HEK293T (cell line): ENCODE measurements around the gene ZFPM1.

ENCODE experiments used
- CTCF ChIA-PET: fragments of 350-600 bp; formaldehyde crosslinking; extraction: SDS; loops from one replicate; lab custom pipeline; 2021; ENCODE audit warnings: antibody characterized with exemption, inconsistent platforms; lab: Yijun Ruan, JAX
- POLR2A ChIA-PET: fragments of 350-600 bp; formaldehyde crosslinking; extraction: SDS; loops from one replicate; lab custom pipeline; 2020; ENCODE audit warnings: antibody characterized with exemption, inconsistent platforms; lab: Yijun Ruan, JAX
- DNase-seq: peaks from one replicate; pipeline ENCODE4 v3.0.0; 2012; ENCODE audit warnings: mixed read lengths; ENCODE audit errors: extremely low spot score
- ARNT ChIP-seq: fragments of 450-650 bp; IDR thresholded peaks from 2 replicates; pipeline ENCODE4 v1.6.1; 2017; ENCODE audit warnings: mild to moderate bottlenecking
- BHLHE40 ChIP-seq: fragments of 450-650 bp; IDR thresholded peaks from 2 replicates; pipeline ENCODE4 v1.6.1; 2016; ENCODE audit warnings: mild to moderate bottlenecking, moderate library complexity, borderline replicate concordance
- CTBP1 ChIP-seq: fragments of 450-650 bp; IDR thresholded peaks from 2 replicates; pipeline ENCODE4 v1.6.1; 2016; ENCODE audit warnings: borderline replicate concordance
- ELF4 ChIP-seq: fragments of 450-650 bp; IDR thresholded peaks from 2 replicates; pipeline ENCODE4 v1.6.1; 2017; ENCODE audit warnings: antibody characterized with exemption
- FOXA1 ChIP-seq: fragments of 450-650 bp; IDR thresholded peaks from 2 replicates; pipeline ENCODE4 v1.6.1; 2016; ENCODE audit warnings: mild to moderate bottlenecking
- FOXK2 ChIP-seq: fragments of 450-650 bp; IDR thresholded peaks from 2 replicates; pipeline ENCODE4 v1.6.1; 2016; ENCODE audit warnings: mild to moderate bottlenecking
- FOXM1 ChIP-seq: fragments of 450-650 bp; IDR thresholded peaks from 2 replicates; pipeline ENCODE4 v1.6.1; 2017; ENCODE audit warnings: mild to moderate bottlenecking, borderline replicate concordance
- HDGF ChIP-seq: fragments of 450-650 bp; IDR thresholded peaks from 2 replicates; pipeline ENCODE4 v1.6.1; 2017; ENCODE audit warnings: antibody characterized with exemption, borderline replicate concordance
- L3MBTL2 ChIP-seq: fragments of 450-650 bp; conservative IDR thresholded peaks from 2 replicates; pipeline ENCODE4 v1.6.1; 2016; ENCODE audit warnings: mild to moderate bottlenecking
- LEF1 ChIP-seq: fragments of 450-650 bp; IDR thresholded peaks from 2 replicates; pipeline ENCODE4 v1.6.1; 2017; ENCODE audit warnings: mild to moderate bottlenecking, borderline replicate concordance
- NFRKB ChIP-seq: fragments of 450-650 bp; IDR thresholded peaks from 2 replicates; pipeline ENCODE4 v1.6.1; 2016; ENCODE audit warnings: mild to moderate bottlenecking, moderate library complexity
- SP1 ChIP-seq: fragments of 450-650 bp; IDR thresholded peaks from 2 replicates; pipeline ENCODE4 v1.6.1; 2017
- SUZ12 ChIP-seq: fragments of 450-650 bp; IDR thresholded peaks from 2 replicates; pipeline ENCODE4 v1.6.1; 2016; ENCODE audit warnings: mild to moderate bottlenecking
- TARDBP ChIP-seq: fragments of 450-650 bp; IDR thresholded peaks from 2 replicates; pipeline ENCODE4 v1.6.1; 2016
- ZNF384 ChIP-seq: fragments of 450-650 bp; IDR thresholded peaks from 2 replicates; pipeline ENCODE4 v1.6.1; 2016
- TF ChIP-seq, protein P1 (sequence below): fragments of 450-650 bp; IDR thresholded peaks from 2 replicates; pipeline ENCODE4 v1.6.1; 2016

ZFPM1 gene

DNA sequence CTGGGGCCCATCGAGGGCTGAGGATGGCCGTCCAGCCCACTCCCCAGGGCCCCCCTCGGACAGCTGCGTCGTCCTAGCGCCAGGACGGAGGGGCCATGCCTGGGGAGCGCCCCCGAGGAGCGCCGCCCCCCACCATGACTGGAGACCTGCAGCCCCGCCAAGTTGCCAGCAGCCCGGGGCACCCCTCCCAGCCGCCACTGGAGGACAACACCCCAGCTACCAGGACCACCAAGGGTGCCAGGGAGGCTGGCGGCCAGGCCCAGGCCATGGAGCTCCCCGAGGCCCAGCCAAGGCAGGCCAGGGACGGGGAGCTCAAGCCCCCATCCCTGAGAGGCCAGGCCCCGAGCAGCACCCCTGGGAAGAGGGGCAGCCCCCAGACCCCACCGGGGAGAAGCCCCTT is 25.7 kb upstream of the ZFPM1 start:
- TF ChIP-seq SP1: no peak
- no peak for TF ChIP-seq CTBP1
- no peak for TF ChIP-seq FOXA1
- no peak for TF ChIP-seq HDGF
- no peak for TF ChIP-seq ELF4
- no peak for TF ChIP-seq SUZ12
- TF ChIP-seq, protein P1, sequence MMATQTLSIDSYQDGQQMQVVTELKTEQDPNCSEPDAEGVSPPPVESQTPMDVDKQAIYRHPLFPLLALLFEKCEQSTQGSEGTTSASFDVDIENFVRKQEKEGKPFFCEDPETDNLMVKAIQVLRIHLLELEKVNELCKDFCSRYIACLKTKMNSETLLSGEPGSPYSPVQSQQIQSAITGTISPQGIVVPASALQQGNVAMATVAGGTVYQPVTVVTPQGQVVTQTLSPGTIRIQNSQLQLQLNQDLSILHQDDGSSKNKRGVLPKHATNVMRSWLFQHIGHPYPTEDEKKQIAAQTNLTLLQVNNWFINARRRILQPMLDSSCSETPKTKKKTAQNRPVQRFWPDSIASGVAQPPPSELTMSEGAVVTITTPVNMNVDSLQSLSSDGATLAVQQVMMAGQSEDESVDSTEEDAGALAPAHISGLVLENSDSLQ: no peak
- no peak for TF ChIP-seq BHLHE40
- no peak for TF ChIP-seq FOXM1
- no peak for TF ChIP-seq L3MBTL2
- TF ChIP-seq TARDBP: no peak
- TF ChIP-seq ARNT: no peak
- no peak for TF ChIP-seq NFRKB
- no peak for TF ChIP-seq LEF1
- no peak for TF ChIP-seq ZNF384
- TF ChIP-seq FOXK2: no peak
- POLR2A ChIA-PET: no interaction called here
- CTCF ChIA-PET: no interaction called here
- DNase-seq: no peak

DNA sequence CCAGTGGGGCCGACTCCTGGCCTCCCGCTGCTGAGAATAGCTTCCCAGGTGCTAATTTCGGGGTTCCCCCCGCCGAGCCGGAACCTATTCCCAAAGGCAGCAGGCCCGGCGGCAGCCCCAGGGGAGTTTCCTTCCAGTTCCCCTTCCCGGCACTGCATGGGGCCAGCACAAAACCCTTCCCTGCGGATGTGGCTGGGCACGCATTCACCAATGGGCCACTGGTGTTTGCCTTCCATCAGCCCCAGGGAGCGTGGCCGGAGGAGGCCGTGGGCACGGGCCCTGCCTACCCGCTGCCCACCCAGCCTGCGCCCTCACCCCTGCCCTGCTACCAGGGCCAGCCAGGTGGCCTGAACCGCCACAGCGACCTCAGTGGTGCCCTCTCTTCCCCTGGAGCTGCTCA is 24.9 kb upstream of the ZFPM1 start:
- no peak for DNase-seq
- TF ChIP-seq FOXM1 (no peak), L3MBTL2 (no peak), BHLHE40 (no peak), ARNT (no peak), LEF1 (no peak), ZNF384 (no peak), HDGF (no peak), NFRKB (no peak), FOXK2 (no peak), TARDBP (no peak), FOXA1 (no peak), CTBP1 (no peak), ELF4 (no peak)
- TF ChIP-seq, protein P1: no peak
- ChIA-PET CTCF (no interaction called here), POLR2A (no interaction called here)

DNA sequence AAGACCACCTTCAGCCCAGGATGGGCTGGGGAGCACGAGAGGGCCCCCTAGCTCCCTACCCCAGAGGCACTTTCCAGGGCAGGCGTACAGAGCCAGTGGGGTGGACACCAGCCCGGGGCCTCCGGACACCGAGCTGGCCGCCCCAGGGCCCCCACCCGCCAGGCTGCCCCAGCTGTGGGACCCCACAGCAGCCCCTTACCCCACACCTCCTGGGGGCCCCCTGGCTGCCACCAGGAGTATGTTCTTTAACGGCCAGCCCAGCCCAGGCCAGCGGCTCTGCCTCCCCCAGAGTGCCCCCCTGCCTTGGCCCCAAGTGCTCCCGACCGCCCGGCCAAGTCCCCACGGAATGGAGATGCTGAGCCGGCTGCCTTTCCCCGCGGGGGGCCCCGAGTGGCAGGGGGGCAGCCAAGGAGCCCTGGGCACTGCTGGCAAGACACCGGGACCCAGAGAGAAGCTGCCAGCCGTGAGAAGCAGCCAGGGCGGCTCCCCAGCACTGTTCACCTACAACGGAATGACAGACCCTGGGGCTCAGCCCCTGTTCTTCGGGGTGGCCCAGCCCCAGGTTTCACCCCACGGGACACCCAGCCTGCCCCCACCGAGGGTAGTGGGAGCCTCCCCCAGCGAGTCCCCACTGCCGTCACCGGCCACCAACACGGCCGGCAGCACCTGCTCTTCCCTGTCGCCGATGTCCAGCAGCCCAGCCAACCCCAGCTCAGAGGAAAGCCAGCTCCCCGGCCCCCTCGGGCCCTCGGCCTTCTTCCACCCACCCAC is 24.3 kb upstream of the ZFPM1 start:
- ChIA-PET CTCF (no interaction called here), POLR2A (no interaction called here)
- TF ChIP-seq FOXM1 (no peak), L3MBTL2 (no peak), FOXA1 (no peak), CTBP1 (no peak), HDGF (no peak), ARNT (no peak), SUZ12 (no peak), BHLHE40 (no peak)
- TF ChIP-seq, protein P1: no peak
- DNase-seq: no peak

DNA sequence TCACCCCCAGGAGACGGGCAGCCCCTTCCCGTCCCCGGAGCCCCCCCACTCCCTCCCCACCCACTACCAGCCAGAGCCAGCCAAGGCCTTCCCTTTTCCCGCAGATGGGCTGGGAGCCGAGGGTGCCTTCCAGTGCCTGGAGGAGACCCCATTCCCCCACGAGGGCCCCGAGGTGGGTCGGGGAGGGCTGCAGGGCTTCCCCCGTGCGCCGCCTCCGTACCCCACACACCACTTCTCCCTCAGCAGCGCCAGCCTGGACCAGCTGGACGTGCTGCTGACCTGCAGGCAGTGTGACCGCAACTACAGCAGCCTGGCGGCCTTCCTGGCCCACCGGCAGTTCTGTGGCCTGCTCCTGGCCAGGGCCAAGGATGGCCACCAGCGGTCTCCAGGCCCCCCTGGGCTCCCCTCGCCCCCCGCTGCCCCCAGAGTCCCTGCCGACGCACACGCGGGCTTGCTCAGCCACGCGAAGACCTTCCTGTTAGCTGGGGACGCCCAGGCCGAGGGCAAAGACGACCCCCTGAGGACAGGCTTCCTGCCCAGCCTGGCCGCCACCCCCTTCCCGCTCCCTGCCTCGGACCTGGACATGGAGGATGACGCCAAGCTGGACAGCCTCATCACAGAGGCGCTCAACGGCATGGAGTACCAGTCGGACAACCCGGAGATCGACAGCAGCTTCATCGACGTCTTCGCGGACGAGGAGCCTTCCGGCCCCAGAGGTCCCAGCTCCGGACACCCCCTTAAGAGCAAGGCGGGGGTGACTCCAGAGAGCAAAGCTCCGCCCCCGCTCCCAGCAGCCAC is 23.5 kb upstream of the ZFPM1 start:
- TF ChIP-seq ELF4 (no peak), L3MBTL2 (no peak), SP1 (no peak), FOXA1 (no peak), LEF1 (no peak), BHLHE40 (no peak)
- TF ChIP-seq, protein P1: no peak
- CTCF ChIA-PET: no interaction called here
- DNase-seq: no peak
- POLR2A ChIA-PET: no interaction called here

DNA sequence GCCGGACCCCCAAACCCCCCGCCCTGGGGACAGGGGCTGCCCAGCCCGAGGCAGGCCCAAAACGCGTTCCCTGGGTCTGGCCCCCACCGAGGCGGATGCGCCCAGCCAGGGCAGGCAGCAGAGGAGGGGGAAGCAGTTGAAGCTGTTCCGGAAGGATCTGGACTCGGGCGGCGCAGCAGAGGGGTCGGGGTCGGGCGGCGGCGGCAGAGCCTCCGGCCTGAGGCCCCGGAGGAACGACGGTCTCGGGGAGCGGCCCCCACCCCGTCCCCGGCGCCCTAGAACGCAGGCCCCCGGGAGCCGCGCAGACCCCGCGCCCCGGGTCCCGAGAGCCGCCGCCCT is 22.9 kb upstream of the ZFPM1 start:
- ChIA-PET POLR2A (no interaction called here), CTCF (no interaction called here)
- no peak for DNase-seq
- TF ChIP-seq SUZ12 (no peak), ZNF384 (no peak), NFRKB (no peak), ARNT (no peak), FOXK2 (no peak), HDGF (no peak)
